Ovary (tissue), 9 donors: ENCODE measurements around the gene NAA80. TPM values are rescaled to one million over a fixed set of nuclear protein-coding genes. Genes with fewer than 3 reads are reported as not detected.

Experiments used
- DNase-seq, 5 donors: peaks; one replicate each; pipeline ENCODE4 v3.0.0-alpha.2; 2019 to 2020
- H3K27ac ChIP-seq, 2 donors: fragments of 200-600 bp; one replicate each; pipeline versions ENCODE4 v1.5.1 to v1.8.0; 2019 to 2022
- H3K27me3 ChIP-seq: fragments of 200-600 bp; one replicate; pipeline ENCODE4 v1.8.0; 2022
- H3K36me3 ChIP-seq: fragments of 200-600 bp; sonication (generic); one replicate; pipeline ENCODE4 v1.5.1; 2019
- H3K4me1 ChIP-seq: one replicate; pipeline ENCODE4 v1.8.1; 2013; ENCODE audit warnings: mild to moderate bottlenecking, moderate library complexity; ENCODE audit not compliant: insufficient read depth
- H3K4me3 ChIP-seq: fragments of 200-600 bp; sonication (generic); one replicate; pipeline ENCODE4 v1.5.1; 2017
- H3K9me3 ChIP-seq, 2 donors: fragments of 200-600 bp in 1 of 2; sonication (generic) in 1 of 2; one replicate each; pipeline versions ENCODE4 v1.5.1 to v1.8.1; 2013 to 2019; ENCODE audit warnings: mild to moderate bottlenecking in 1 of 2, moderate library complexity in 1 of 2
- CTCF ChIP-seq, 3 donors: fragments of 450-650 bp in 2 of 3; fragments of 200-600 bp in 1 of 3; IDR thresholded peaks; one replicate each; pipeline versions ENCODE4 v1.5.1 to v1.8.0; 2016 to 2022; ENCODE audit warnings: antibody characterized with exemption in 3 of 3, mild to moderate bottlenecking in 1 of 3
- EP300 ChIP-seq: sonication (generic); formaldehyde crosslinking; IDR thresholded peaks from one replicate; pipeline ENCODE4 v1.6.1; 2017; ENCODE audit warnings: antibody characterized with exemption
- POLR2A ChIP-seq: fragments of 450-650 bp; IDR thresholded peaks from one replicate; pipeline ENCODE4 v1.6.1; 2017; ENCODE audit warnings: antibody characterized with exemption, mild to moderate bottlenecking, moderate library complexity
- WGBS, 3 donors: extraction: QIAGEN DNeasy Blood & Tissue Kit in 1 of 3; methylation state at CpG; one replicate each; pipeline versions ENCODE4 v1.1.5 to v1.1.7; 2013 to 2017; 5-methylcytosine and 5-hydroxymethylcytosine counted together
- intact Hi-C, 4 donors: fragments of 100-400 bp; cut with DNase I; formaldehyde crosslinking; loops; one replicate each; pipeline versions ENCODE4 v1.11.0 to v1.15.1; 2022 to 2023
- polyA plus RNA-seq, 2 donors: library from polyadenylated mRNA; stranded (reverse); fragments of 200-250 nt in 1 of 2; fragments of 350-450 nt in 1 of 2; fragmentation: Illumina TruSeq in 1 of 2; extraction: RNeasy Lipid Tissue Mini Kit (QIAGEN cat#74804) in 1 of 2; gene quantifications; one replicate each; pipeline ENCODE4 v1.2.3, GENCODE V29; 2013 to 2014
- total RNA-seq, 7 donors: library from RNA; depleted of rRNA in 2 of 7; stranded (reverse); fragments of >200 nt in 2 of 7; fragmentation: NEBNext Ultra II Directional in 3 of 7; extraction: Animal tissue kit (Norgen Biotek cat#: 25700) in 3 of 7; gene quantifications; one replicate each; pipeline versions ENCODE4 v1.1.0 to v1.2.4, GENCODE V29; 2016 to 2023
- donor health status: DM: no; HTN: no; CAD: no; lungs with moderate emphysema.
- donor health status: DM: no; HTN: no; CAD: no.
- donor health status: Bipolar disorder and iron deficiency.
- donor health status: DM: yes; HTN: yes; CAD: no.
- donor health status: DM: no; HTN: no; CAD: no.
- donor health status: DM: yes; HTN: yes; CAD: no.

NAA80 gene
- total and polyA plus RNA-seq, 9 donors = 2.6 to 15.7 (median 11.5) TPM

GRCh38 chr3:50296721-50297383, 2.4 kb downstream of the NAA80 start:
- WGBS, 3 donors = 85 to 87% (median 86%) methylated on average over 17 to 18 of the region's 18 CpGs
- Histone ChIP-seq H3K4me1 (peaks cover 9% of the 10 kb centered on the region), H3K9me3 (no peaks in the 10 kb centered on the region)

GRCh38 chr3:50295553-50296431, 3.4 kb downstream of the NAA80 start:
- H3K4me1 ChIP-seq = peaks cover 12% of the 10 kb centered on the region
- no peak for DNase-seq
- no peaks in the 10 kb centered on the region for H3K36me3 ChIP-seq
- H3K4me3 ChIP-seq = no peak overlapping the region
- H3K9me3 ChIP-seq = no peaks in the 10 kb centered on the region
- H3K27ac ChIP-seq = no peak overlapping the region
- H3K27me3 ChIP-seq = no peaks in the 10 kb centered on the region
- 72 to 76% (median 72%) methylated on average over 8 of the region's 8 CpGs for WGBS, 3 donors
- intact Hi-C loops = no loop called here
- TF ChIP-seq EP300 = no peak
- TF ChIP-seq POLR2A = no peak

More at GRCh38 chr3:50296721-50297383, 2.4 kb downstream of the NAA80 start:
- Histone ChIP-seq H3K4me3 (no peak overlapping the region), H3K36me3 (no peaks in the 10 kb centered on the region), H3K27me3 (no peaks in the 10 kb centered on the region), H3K27ac (no peak overlapping the region)
- intact Hi-C loops = no loop called here
- DNase-seq = peak in 2 of 5 donors; percentile 47 to 49
- TF ChIP-seq CTCF (IDR thresholded peaks at IDR 0.05) (no peak), EP300 (no peak), POLR2A (no peak)

GRCh38 chr3:50294492-50295403, 4.5 kb downstream of the NAA80 start:
- Histone ChIP-seq H3K4me1 (peaks cover 9% of the 10 kb centered on the region), H3K27ac (no peak overlapping the region), H3K27me3 (no peaks in the 10 kb centered on the region), H3K36me3 (no peaks in the 10 kb centered on the region), H3K9me3 (no peaks in the 10 kb centered on the region), H3K4me3 (no peak overlapping the region)
- intact Hi-C loops = no loop called here
- DNase-seq = no peak
- TF ChIP-seq EP300 (no peak), CTCF (IDR thresholded peaks at IDR 0.05) (no peak), POLR2A (no peak)
- WGBS, 3 donors = 82 to 88% (median 87%) methylated on average over 21 to 22 of the region's 22 CpGs

- H3K27me3 ChIP-seq = no peaks in the 10 kb centered on the region
- intact Hi-C loops = no loop called here
- H3K36me3 ChIP-seq = no peaks in the 10 kb centered on the region
- no peak overlapping the region for H3K4me3 ChIP-seq
- H3K4me1 ChIP-seq = peaks cover 9% of the 10 kb centered on the region
- no peak overlapping the region for H3K27ac ChIP-seq
- whole genome bisulfite sequencing, 3 donors = 76 to 81% (median 81%) methylated on average over 4 of the region's 4 CpGs
- H3K9me3 ChIP-seq = no peaks in the 10 kb centered on the region
- TF ChIP-seq POLR2A = no peak
- no peak for TF ChIP-seq EP300
- no peak for TF ChIP-seq CTCF (IDR thresholded peaks at IDR 0.05)
- no peak for DNase-seq
These were observed 5.1 kb downstream of the NAA80 start for GRCh38 chr3:50294089-50294488.
